Stimulated activated CD4-positive, alpha-beta T cell treated with anti-CD3 and anti-CD28 coated beads, Interleukin-12 subunit alpha, Interleukin-12 subunit beta, amount 100 ng/mL, for 4 hours (primary cell): ENCODE data around the gene OR2H1.

ENCODE experiments used
- DNase-seq: peaks from one replicate; pipeline ENCODE4 v3.0.0-alpha.2; 2020

Gene OR2H1

GRCh38 chr6:29486577-29486976 is 29.6 kb downstream of the OR2H1 start:
- DNase-seq, result no peak

DNA sequence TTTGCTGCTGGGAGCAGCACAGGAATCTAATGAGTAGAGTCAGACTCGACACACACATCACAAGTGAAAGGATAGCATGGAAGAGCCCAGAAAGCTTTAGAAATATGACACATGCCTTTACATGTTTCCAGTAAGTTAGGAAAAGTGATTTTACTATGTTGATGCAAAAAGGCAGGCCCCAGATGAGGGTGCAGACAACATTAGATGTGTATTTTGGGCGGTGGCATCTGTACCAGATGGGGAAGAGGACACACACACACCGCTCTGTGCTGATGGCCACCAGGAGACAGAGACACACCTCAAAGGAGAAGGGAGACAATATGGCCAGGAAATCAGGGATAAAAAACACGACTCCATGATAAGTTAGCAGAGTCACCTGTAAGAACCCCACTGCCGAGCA is 30.2 kb downstream of the OR2H1 start:
- DNase-seq, result no peak

GRCh38 chr6:29487660-29488059 is 30.7 kb downstream of the OR2H1 start, which contains the start of gene MAS1L:
TSS of gene MAS1L (minus strand) at chr6:29487956. CDS start at chr6:29487902, 54 bp downstream.
- DNase-seq, result no peak

DNA sequence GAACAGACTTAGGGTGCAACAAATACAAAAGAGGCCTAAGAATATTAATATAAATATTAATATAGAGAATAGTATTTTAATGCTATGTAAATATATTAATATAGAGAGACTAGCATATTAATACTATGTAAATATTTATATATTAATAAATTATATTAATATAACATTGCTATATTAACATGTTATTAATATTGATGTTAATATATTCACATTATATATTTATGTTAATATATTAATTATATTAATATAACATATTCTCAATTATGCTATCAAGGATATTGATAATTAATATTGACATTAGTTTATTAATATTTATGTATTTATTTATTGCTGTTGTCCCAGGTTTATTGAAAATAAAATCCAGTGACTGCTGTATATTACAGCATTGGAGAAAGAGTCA is 31.9 kb downstream of the OR2H1 start:
- no peak for DNase-seq

GRCh38 chr6:29489286-29489685 is 32.3 kb downstream of the OR2H1 start:
- DNase-seq, result no peak

- DNase-seq, result no peak
These were observed 33.1 kb downstream of the OR2H1 start for GRCh38 chr6:29490055-29490454.

DNA sequence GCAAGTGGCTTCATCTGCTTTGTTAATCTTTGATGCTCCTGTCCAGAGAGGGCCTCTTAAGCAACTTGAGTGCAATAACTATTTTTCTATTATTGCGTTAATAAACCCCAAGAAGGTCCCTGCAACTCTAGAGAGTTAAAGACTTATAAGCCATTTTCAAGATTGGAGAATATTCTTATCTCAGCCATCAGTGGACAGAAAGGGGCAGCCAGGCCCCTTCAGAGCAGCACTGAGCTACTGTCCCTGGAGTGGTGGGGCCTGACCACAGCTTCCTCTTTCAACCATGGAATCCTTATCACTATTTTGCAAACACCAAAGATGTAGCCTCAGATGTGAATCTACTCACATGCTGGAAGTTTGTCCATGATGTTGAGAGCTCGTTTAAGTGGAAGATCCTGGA is 33.6 kb downstream of the OR2H1 start:
- DNase-seq, result no peak

GRCh38 chr6:29491574-29491973 is 34.6 kb downstream of the OR2H1 start:
- DNase-seq, result no peak

- no peak for DNase-seq
These were observed 36.3 kb downstream of the OR2H1 start for GRCh38 chr6:29493261-29493660.

DNA sequence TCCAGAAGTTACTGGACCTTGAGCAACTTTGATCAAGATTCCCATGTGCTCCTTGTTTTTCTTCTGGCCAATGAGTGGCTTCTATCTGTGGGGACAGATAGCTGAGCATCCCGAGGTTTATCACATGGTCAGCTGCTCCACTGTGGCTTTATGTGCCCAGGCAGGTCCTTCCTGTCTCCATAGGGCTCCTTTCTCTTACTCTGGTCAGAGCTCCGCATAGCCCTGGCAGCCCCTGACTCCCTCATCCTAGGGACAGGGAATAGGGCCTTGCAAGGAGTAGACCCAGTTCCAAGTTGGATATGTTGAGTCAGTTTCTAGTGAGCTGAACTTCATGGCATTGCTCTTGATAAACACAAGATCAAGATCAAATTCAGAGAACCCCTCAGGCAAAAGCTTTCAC is 37.2 kb downstream of the OR2H1 start:
- no peak for DNase-seq

DNA sequence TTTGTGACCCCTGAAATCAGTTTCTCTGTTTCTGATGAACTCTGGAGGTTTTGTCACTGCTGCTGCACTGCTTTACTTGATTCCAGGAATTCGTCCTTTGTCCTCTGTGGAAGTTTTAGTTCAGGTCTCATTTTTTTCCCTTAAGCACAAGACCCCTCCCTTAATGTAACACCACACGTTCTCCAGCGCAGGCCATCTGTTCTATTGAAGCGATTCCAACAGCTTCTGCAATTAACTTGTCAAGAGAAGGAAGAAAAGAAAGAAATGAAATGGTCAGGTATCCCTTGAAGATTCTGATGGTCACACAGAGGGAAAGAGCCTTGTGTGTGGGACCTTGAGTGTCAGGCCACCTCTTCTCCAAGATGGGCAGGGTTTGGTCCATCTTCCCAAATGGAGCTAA is 38.6 kb downstream of the OR2H1 start:
- no peak for DNase-seq

DNA sequence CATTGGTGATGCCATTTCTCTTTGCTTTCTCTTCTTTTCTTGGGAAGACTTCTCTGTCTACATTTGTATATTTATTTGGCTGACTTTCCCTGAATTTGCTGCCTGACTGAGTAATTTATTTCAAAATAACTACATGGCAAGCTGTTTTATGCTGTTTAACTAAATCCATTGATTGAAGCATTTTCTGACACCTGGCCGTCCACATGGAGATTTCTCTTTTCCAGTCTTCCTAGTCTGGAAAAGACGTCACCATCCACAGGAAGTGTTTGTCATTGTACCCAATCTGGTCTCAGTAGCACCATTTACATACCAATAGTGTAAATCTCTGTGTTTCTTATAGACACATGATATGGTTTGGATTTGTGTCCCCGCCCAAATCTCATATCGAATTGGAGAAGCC is 40.0 kb downstream of the OR2H1 start:
- DNase-seq, result no peak

- DNase-seq, result no peak
These were observed 42.7 kb downstream of the OR2H1 start for GRCh38 chr6:29499704-29500103.

- no peak for DNase-seq
These were observed 43.6 kb downstream of the OR2H1 start for GRCh38 chr6:29500594-29500993.

GRCh38 chr6:29501106-29501505 is 44.2 kb downstream of the OR2H1 start:
- DNase-seq, result no peak

- DNase-seq, result no peak
These were observed 45.2 kb downstream of the OR2H1 start for GRCh38 chr6:29502181-29502580.

GRCh38 chr6:29502597-29502996 is 45.6 kb downstream of the OR2H1 start:
- no peak for DNase-seq

- no peak for DNase-seq
These were observed 48.0 kb downstream of the OR2H1 start for GRCh38 chr6:29504961-29505360.

GRCh38 chr6:29505808-29506207 is 48.9 kb downstream of the OR2H1 start:
- no peak for DNase-seq

DNA sequence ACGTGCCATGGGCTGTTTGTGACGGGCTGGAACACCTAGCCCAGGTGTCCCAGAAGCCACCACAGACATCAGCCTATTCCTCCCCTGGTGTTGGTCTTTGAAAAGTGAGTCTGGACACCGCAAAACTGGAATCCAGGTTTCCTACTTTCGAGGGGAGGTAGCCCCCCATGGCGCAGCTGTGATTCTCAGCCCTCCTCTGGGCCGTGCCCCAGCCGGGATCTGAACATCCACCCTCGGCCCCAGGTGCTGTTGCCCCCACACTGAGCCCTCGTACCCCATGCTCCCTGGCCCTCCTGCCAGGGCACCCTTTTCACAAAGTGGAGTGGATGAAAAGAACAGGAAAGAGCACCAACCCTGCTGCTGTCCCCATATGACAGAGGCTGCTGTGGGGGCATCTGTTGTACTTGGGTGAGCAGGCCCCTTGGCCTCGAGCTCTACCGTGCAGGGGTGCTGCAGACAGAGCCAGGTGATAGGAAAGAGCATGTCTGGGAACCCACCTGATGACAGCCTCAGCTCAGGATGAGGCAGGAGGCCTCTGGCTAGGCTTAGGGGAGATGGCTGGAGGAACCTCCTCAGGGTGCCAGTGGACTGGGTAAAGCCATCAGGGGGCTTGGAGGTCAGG is 49.6 kb downstream of the OR2H1 start:
- DNase-seq, result no peak

DNA sequence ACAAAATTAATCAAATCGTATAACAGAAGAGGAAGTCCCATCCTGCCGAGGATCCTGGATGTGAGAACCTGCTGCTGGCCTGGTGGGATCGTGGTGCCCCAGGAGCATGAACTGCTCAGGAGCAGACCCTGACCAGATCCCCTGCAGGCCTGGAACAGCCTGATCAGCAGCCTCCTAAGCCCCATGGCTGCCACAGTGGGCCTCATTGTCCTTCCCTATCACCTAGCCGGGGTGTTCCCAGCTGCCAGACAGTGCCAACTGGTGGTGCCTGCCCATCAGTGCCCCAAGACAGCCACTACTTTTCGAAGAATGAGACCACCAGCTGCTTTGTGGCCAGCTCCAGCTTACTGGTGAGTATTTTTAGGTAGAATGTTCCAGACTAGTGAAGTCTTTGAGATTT is 50.4 kb downstream of the OR2H1 start:
- no peak for DNase-seq

DNA sequence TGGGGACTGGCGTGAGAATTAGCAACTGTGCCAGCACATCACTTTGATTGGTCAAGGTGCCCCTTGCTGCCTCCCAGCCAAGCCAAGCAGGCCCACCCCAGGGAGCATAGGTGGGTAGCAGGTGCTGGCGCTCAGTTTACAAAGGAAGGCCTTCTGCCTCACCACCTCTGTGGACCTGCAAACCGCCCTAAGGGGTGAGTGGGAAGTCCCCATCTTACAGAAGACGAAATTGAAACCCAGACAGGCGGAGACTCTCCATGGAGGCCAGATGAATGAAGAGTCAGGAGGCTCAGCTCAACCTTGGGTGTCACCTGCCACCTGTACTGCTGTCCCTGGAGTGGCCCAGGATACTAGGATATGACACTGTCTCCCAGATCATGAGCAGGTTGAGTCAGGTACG is 52.3 kb downstream of the OR2H1 start:
- no peak for DNase-seq

DNA sequence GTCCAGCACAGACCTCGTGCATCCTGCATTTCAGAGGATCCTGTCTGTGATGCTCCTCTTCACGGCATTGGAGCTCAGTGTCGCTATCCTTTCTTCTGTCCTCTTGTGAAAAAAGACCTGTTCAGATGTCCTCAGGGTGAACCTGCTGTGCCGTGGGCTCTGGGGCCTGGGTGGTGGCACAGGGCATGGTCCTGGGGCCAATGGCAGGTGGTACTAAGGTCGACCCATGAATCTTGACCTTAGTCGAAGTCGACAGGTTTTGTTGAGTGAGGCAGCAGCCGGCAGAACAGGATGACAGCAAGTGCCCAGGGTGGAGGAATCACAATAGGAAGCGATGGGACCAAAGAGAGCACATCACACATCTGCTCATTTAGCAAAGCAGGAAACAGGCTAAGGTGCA is 52.8 kb downstream of the OR2H1 start:
- no peak for DNase-seq

DNA sequence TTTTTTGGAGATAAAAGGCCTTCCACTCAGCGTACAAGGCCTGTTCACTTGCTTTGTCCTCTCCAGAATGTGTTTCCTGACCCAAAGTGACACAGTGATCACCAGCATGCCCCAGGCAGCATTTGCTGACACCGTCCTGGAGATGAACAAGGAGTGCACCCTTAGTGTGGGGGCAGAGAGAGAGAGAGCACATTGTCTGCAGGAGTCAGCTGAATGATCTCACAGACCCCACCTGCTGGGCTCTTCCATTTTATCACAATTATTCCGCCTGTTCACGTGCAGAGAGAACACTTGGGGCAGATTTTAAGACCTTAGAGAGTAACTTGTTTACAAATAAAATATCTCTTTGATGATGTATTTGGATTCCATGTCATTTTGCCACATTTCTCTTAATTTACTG is 53.2 kb downstream of the OR2H1 start:
- no peak for DNase-seq

GRCh38 chr6:29510746-29511300 is 53.9 kb downstream of the OR2H1 start:
- DNase-seq, result no peak
